Activated naive CD8-positive, alpha-beta T cell (primary cell): Measurements from ENCODE around the gene APOA1.

Experiments used
- H3K27ac Mint-ChIP-seq: one replicate; pipeline ENCODE4 v1.8.0; 2021; ENCODE audit warnings: mixed read lengths
- H3K27me3 Mint-ChIP-seq: one replicate; pipeline ENCODE4 v1.8.0; 2021; ENCODE audit warnings: mixed read lengths
- H3K36me3 Mint-ChIP-seq: one replicate; pipeline ENCODE4 v1.8.0; 2021; ENCODE audit warnings: mixed read lengths
- H3K4me1 Mint-ChIP-seq: one replicate; pipeline ENCODE4 v1.8.0; 2021; ENCODE audit warnings: low read depth, mixed read lengths
- H3K4me3 Mint-ChIP-seq: one replicate; pipeline ENCODE4 v1.8.0; 2021; ENCODE audit warnings: mild to moderate bottlenecking, mixed read lengths
- H3K9me3 Mint-ChIP-seq: one replicate; pipeline ENCODE4 v1.8.0; 2021; ENCODE audit warnings: low read depth, mixed read lengths

The APOA1 gene

DNA sequence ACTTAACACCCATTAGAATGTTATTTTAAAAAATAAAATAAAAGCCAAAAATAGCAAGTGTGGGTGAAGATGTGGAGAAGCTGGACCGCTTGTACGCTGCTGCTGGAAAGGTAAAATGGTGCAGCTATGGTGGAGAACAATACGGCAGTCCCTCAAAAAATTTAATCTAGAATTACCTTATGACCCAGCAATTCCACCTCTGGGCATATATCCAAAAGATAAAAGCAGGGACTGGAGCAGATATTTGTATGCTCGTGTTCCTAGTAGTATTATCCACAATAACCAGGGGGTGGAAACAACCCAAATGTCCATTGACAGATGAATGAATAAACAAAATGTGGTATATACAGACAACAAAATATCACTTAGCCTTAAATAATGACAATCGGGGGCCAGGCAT, 39.6 kb downstream of the APOA1 start:
- Mint-ChIP-seq H3K27me3 (peaks cover 5% of the 10 kb centered on the region), H3K9me3 (no peaks in the 10 kb centered on the region), H3K27ac (no peak overlapping the region), H3K36me3 (no peaks in the 10 kb centered on the region), H3K4me3 (no peak overlapping the region), H3K4me1 (no peaks in the 10 kb centered on the region)

DNA sequence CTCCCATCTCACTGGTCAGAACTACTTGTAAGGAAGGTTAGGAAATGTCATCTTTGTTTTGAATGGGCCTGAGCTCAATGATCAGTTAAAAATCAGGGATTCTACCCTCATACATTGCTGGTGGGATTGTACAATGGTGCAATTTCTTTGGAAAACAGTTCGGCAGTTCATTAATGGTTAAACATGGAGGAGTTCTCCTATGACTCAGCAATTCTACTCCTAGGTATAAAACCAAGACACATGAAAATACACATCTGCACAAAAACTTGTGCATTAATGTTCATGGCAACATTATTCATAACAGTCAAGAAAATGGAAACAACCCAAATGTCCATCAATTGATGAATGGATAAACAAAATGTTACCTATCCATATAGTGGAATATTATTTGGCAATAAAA, 40.9 kb downstream of the APOA1 start:
- Mint-ChIP-seq H3K27me3 (peaks cover 5% of the 10 kb centered on the region), H3K4me3 (no peak overlapping the region), H3K36me3 (no peaks in the 10 kb centered on the region), H3K4me1 (no peaks in the 10 kb centered on the region), H3K27ac (no peak overlapping the region), H3K9me3 (no peaks in the 10 kb centered on the region)

GRCh38 chr11:116794851-116795250, 42.6 kb downstream of the APOA1 start:
- peaks cover 2% of the 10 kb centered on the region for H3K27me3 Mint-ChIP-seq
- no peaks in the 10 kb centered on the region for H3K9me3 Mint-ChIP-seq
- no peak overlapping the region for H3K27ac Mint-ChIP-seq
- no peak overlapping the region for H3K4me3 Mint-ChIP-seq
- peaks cover 4% of the 10 kb centered on the region for H3K4me1 Mint-ChIP-seq
- no peaks in the 10 kb centered on the region for H3K36me3 Mint-ChIP-seq

DNA sequence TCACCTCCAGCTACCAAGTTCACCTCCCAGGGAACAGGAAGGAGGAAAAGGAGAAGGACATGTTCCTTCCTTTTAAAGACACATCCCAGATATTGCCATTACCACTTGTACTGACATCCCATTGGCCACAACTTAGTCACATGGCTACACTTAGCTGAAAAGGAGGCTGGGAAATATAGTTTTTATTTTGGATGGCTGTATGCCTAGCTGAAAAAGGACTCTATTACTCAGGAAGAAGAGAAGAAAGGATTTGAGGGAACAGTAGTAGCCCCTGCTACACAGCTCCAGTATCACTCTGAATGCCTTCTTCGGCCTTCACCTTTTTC, 43.7 kb downstream of the APOA1 start:
- H3K9me3 Mint-ChIP-seq = no peaks in the 10 kb centered on the region
- no peak overlapping the region for H3K27ac Mint-ChIP-seq
- no peaks in the 10 kb centered on the region for H3K27me3 Mint-ChIP-seq
- no peaks in the 10 kb centered on the region for H3K36me3 Mint-ChIP-seq
- H3K4me1 Mint-ChIP-seq = peaks cover 7% of the 10 kb centered on the region
- H3K4me3 Mint-ChIP-seq = no peak overlapping the region

GRCh38 chr11:116792869-116793771, 44.3 kb downstream of the APOA1 start:
- H3K27me3 Mint-ChIP-seq = no peaks in the 10 kb centered on the region
- no peaks in the 10 kb centered on the region for H3K36me3 Mint-ChIP-seq

DNA sequence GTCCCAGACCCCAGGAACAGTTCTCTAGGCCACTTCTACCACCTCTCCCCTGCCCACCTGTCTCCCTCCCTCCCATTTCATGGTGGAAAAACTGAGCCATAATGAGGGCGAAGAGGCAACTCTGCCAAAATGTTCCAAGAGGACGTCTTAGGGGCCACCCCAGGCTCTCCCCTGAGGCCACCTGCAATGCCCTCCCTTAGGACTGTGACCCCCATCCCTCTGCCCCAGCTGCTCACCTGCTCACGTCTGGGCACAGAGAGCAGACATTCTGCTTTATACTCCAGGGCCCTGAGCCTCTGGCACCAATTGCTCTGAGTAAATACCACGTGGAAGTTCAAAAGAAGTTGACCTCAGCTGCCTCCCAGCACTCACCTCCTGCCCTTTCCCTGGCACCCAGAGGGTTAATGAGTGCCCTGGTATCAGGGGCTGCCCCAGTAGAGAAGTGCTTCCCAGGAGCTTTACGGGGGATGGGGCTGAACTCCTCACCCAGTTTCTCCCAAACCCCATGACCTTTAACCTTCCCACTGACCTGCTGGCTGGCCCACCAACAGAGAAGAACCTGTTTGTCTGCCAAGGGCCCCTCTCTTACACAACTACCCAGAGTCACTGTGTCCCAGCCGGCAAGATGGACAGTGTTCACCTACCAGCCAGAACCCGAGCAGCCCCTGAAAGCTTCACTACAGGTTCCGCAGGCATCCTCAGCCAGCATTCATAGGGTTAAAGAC, 45.1 kb downstream of the APOA1 start:
- Mint-ChIP-seq H3K4me1 (peaks cover 14% of the 10 kb centered on the region), H3K27ac (no peak overlapping the region), H3K36me3 (no peaks in the 10 kb centered on the region), H3K4me3 (no peak overlapping the region), H3K9me3 (no peaks in the 10 kb centered on the region), H3K27me3 (no peaks in the 10 kb centered on the region)

More at GRCh38 chr11:116792869-116793771, 44.3 kb downstream of the APOA1 start:
- Mint-ChIP-seq H3K4me1 (peaks cover 11% of the 10 kb centered on the region), H3K27ac (no peak overlapping the region), H3K9me3 (no peaks in the 10 kb centered on the region), H3K4me3 (no peak overlapping the region)

GRCh38 chr11:116791813-116792143, 45.6 kb downstream of the APOA1 start, which contains the start of gene APOA5:
Gene APOA5 (minus strand): TSS chr11:116791879. CDS start chr11:116791860, 19 bp downstream.
- Mint-ChIP-seq H3K27ac (no peak within 1 kb of the TSS), H3K36me3 (peaks cover 3% of the 10 kb centered on the region), H3K27me3 (no peaks in the 10 kb centered on the region), H3K4me1 (peaks cover 19% of the 10 kb centered on the region), H3K4me3 (peak within 1 kb of the TSS; percentile 42), H3K9me3 (no peaks in the 10 kb centered on the region)

DNA sequence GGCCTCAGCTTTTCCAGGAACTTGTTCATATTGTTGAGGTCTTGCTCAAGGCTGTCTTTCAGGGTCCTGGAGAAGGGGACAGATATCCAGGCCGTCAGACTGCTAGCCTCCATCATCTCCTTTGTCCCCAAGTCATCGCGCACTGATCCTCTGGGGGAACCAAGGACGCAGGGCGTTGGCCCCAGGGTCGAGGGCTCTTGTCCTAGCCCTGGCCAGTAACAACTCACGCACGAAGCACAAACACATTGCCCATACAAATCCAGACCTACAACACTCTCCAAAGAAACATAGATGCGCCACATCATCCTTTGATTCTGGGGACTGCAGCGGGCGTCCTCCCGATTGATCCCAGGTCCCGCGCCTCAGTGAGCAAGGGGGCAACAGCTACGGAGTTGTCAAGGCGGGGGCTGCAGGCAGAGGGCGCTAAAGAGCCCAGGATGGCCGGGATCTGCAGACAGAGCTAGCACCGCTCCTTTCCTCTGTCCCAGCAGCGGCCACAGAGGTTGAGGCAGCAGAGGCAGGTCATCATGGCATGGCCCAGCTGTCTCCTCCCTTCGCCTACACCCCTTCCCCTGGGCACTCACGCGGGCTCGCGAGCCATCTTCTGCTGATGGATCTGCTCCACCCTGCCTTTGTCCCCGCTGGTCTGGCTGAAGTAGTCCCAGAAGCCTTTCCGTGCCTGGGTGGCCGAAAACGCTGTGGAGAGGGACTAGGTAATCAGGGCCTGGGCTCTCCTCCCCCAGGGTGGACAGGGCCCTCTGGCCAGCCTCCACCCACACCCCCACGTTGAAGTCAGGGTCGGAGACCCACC, 46.2 kb downstream of the APOA1 start:
- H3K27me3 Mint-ChIP-seq = no peaks in the 10 kb centered on the region
- no peak overlapping the region for H3K27ac Mint-ChIP-seq
- peak overlapping the region; percentile 42 for H3K4me3 Mint-ChIP-seq
- peaks cover 3% of the 10 kb centered on the region for H3K36me3 Mint-ChIP-seq
- H3K9me3 Mint-ChIP-seq = no peaks in the 10 kb centered on the region
- peaks cover 24% of the 10 kb centered on the region for H3K4me1 Mint-ChIP-seq

GRCh38 chr11:116790167-116791001, 47.0 kb downstream of the APOA1 start:
- H3K27me3 Mint-ChIP-seq = no peaks in the 10 kb centered on the region
- H3K9me3 Mint-ChIP-seq = no peaks in the 10 kb centered on the region
- H3K4me1 Mint-ChIP-seq = peaks cover 33% of the 10 kb centered on the region
- peaks cover 3% of the 10 kb centered on the region for H3K36me3 Mint-ChIP-seq
- no peak overlapping the region for H3K4me3 Mint-ChIP-seq
- no peak overlapping the region for H3K27ac Mint-ChIP-seq

GRCh38 chr11:116788975-116789374, 48.4 kb downstream of the APOA1 start:
- H3K27me3 Mint-ChIP-seq = no peaks in the 10 kb centered on the region
- H3K27ac Mint-ChIP-seq = no peak overlapping the region
- peaks cover 3% of the 10 kb centered on the region for H3K36me3 Mint-ChIP-seq
- peak overlapping the region; percentile 99 for H3K4me3 Mint-ChIP-seq
- peaks cover 44% of the 10 kb centered on the region for H3K4me1 Mint-ChIP-seq
- no peaks in the 10 kb centered on the region for H3K9me3 Mint-ChIP-seq

DNA sequence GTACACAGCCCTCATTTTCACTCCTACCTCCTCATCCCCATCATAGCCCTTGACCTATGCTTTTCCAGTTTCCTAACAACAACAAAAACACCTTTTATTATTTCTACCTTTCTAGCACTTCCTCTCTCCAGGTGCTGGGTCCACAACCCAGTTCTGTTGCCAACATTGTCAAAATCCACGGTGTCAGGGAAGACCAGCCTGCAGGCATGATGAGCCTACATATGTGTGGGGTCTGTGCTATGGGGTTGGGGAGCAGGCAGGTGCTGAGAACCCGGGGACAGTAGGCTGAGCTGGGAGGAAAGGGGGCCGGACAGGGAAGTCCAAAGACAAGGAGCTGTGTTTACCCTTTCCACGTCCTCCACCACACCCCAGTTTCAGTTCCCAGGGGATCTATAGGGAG, 48.9 kb downstream of the APOA1 start:
- peaks cover 44% of the 10 kb centered on the region for H3K4me1 Mint-ChIP-seq
- no peaks in the 10 kb centered on the region for H3K9me3 Mint-ChIP-seq
- peak overlapping the region; percentile 99 for H3K4me3 Mint-ChIP-seq
- H3K27ac Mint-ChIP-seq = peak overlapping the region; percentile 95
- peaks cover 3% of the 10 kb centered on the region for H3K36me3 Mint-ChIP-seq
- no peaks in the 10 kb centered on the region for H3K27me3 Mint-ChIP-seq

- H3K27me3 Mint-ChIP-seq = no peaks in the 10 kb centered on the region
- peak within 1 kb of the TSS; percentile 95 for H3K27ac Mint-ChIP-seq
- H3K36me3 Mint-ChIP-seq = peaks cover 6% of the 10 kb centered on the region
- H3K9me3 Mint-ChIP-seq = no peaks in the 10 kb centered on the region
- H3K4me1 Mint-ChIP-seq = peaks cover 49% of the 10 kb centered on the region
- H3K4me3 Mint-ChIP-seq = peak within 1 kb of the TSS; percentile 99
Observed at GRCh38 chr11:116787786-116788486, 49.5 kb downstream of the APOA1 start, which contains the start of gene ZPR1. Gene ZPR1 (minus strand): TSS chr11:116788023. CDS start chr11:116787990, 33 bp downstream.

- peak overlapping the region; percentile 99 for H3K4me3 Mint-ChIP-seq
- H3K27me3 Mint-ChIP-seq = no peaks in the 10 kb centered on the region
- peak overlapping the region; percentile 90 for H3K27ac Mint-ChIP-seq
- peaks cover 53% of the 10 kb centered on the region for H3K4me1 Mint-ChIP-seq
- no peaks in the 10 kb centered on the region for H3K9me3 Mint-ChIP-seq
- H3K36me3 Mint-ChIP-seq = peaks cover 6% of the 10 kb centered on the region
Observed at GRCh38 chr11:116787436-116787785, 50.0 kb downstream of the APOA1 start.

DNA sequence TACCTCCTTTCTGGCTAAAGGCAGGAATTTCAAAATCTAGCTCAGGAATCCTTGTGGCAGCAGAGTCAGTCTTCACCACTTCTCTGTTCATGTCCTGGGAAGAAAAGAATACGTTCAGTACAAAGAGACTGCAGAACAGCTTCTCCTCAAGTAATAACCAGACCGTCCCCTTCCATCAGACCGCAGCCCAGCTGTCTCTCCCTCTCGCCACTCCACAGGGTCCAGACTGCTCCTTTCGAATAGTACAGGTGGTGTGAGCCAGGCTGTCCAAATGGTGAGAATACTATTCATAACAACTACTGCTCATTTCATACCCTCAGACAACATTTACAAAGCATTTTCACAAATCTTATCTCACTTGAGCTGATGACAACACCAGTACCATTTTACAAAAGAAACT, 50.5 kb downstream of the APOA1 start:
- Mint-ChIP-seq H3K27ac (peak overlapping the region; percentile 90), H3K27me3 (no peaks in the 10 kb centered on the region), H3K9me3 (no peaks in the 10 kb centered on the region), H3K36me3 (peaks cover 6% of the 10 kb centered on the region), H3K4me1 (peaks cover 57% of the 10 kb centered on the region), H3K4me3 (peak overlapping the region; percentile 99)
